DMS79 treated with DMSO at 0.1 percent for 48 hours (cell line): ENCODE data around the gene YY1AP1.
A peak's percentile ranks its signal among the peaks of the same experiment; 100 is the strongest.
"Not testable (repeated sequence)": the region's sequence is repeated elsewhere in the genome, so short reads cannot be mapped to it uniquely, and the experiment has no call there.

Experiments
- DNase-seq: peaks from one replicate; lab custom pipeline; 2025; lab: John Stamatoyannopoulos, UW

Gene YY1AP1

GRCh38 chr1:155646307-155646706 lies 42.3 kb downstream of the YY1AP1 start:
- peak; percentile 63 for DNase-seq

- DNase-seq = no peak
Measured at GRCh38 chr1:155645648-155646047, 42.9 kb downstream of the YY1AP1 start.

- DNase-seq = peak; percentile 4
Measured at GRCh38 chr1:155645034-155645598, 43.5 kb downstream of the YY1AP1 start.

GRCh38 chr1:155643230-155643629 lies 45.3 kb downstream of the YY1AP1 start:
- no peak for DNase-seq

- DNase-seq = not testable (repeated sequence)
Measured at GRCh38 chr1:155642559-155643180, 45.9 kb downstream of the YY1AP1 start.

- no peak for DNase-seq
Measured at GRCh38 chr1:155640367-155640766, 48.2 kb downstream of the YY1AP1 start.

GRCh38 chr1:155636397-155637153 lies 52.0 kb downstream of the YY1AP1 start:
- DNase-seq = no peak

- DNase-seq = not testable (repeated sequence)
Measured at GRCh38 chr1:155626428-155626827, 62.1 kb downstream of the YY1AP1 start.

- no peak for DNase-seq
Measured at GRCh38 chr1:155623357-155623756, 65.2 kb downstream of the YY1AP1 start.

- DNase-seq = no peak
Measured at GRCh38 chr1:155622191-155622590, 66.4 kb downstream of the YY1AP1 start.

- not testable (repeated sequence) for DNase-seq
Measured at GRCh38 chr1:155613226-155613625, 75.3 kb downstream of the YY1AP1 start.

GRCh38 chr1:155610257-155610647 lies 78.3 kb downstream of the YY1AP1 start:
- DNase-seq = not testable (repeated sequence)

- peak; percentile 96 for DNase-seq
Measured at GRCh38 chr1:155609515-155610256, 78.9 kb downstream of the YY1AP1 start, which contains the start of gene MSTO1. Gene MSTO1 (plus strand): TSS chr1:155610218. CDS start chr1:155610249, 31 bp downstream.
